H1 (cell line): Measurements from ENCODE around the gene HS1BP3. TPM values are rescaled to one million over a fixed set of nuclear protein-coding genes. Genes with fewer than 3 reads are reported as not detected.

Experiments
- CHD7 ChIP-seq: fragments of 300-600 bp; sonication (generic); IDR thresholded peaks from 2 replicates; pipeline ENCODE4 v1.7.1; 2012; ENCODE audit warnings: low read length, moderate library complexity, mild to moderate bottlenecking, inconsistent platforms; ENCODE audit not compliant: insufficient replicate concordance
- E2F6 ChIP-seq: IDR thresholded peaks from 2 replicates; pipeline ENCODE4 v1.6.1; 2012; ENCODE audit warnings: inconsistent platforms
- HDAC2 ChIP-seq, 2 experiments: fragments of 300-600 bp in 1 of 2; sonication (generic) in 1 of 2; IDR thresholded peaks; 2 replicates each; pipeline ENCODE4 v1.6.1; 2011 to 2012; ENCODE audit warnings: low read depth in 2 of 2, low read length in 2 of 2, mild to moderate bottlenecking in 2 of 2, moderate library complexity in 2 of 2, borderline replicate concordance in 1 of 2, inconsistent platforms in 1 of 2
- JUND ChIP-seq: IDR thresholded peaks from 2 replicates; pipeline ENCODE4 v1.6.1; 2011; ENCODE audit warnings: mild to moderate bottlenecking, improper control_type of control experiment, low read length
- MAFK ChIP-seq: IDR thresholded peaks from 2 replicates; pipeline ENCODE4 v1.6.1; 2012; ENCODE audit warnings: low read depth, mild to moderate bottlenecking, improper control_type of control experiment, low read length
- NANOG ChIP-seq: IDR thresholded peaks from 2 replicates; pipeline ENCODE4 v1.6.1; 2011; ENCODE audit warnings: low read length, low read depth, mild to moderate bottlenecking, inconsistent platforms; ENCODE audit not compliant: insufficient read depth, poor library complexity, severe bottlenecking
- POLR2AphosphoS5 ChIP-seq: IDR thresholded peaks from 2 replicates; pipeline ENCODE4 v1.6.1; 2011; ENCODE audit warnings: low read depth, low read length
- TAF7 ChIP-seq: optimal IDR thresholded peaks from 2 replicates; pipeline ENCODE3; 2011; ENCODE audit warnings: low read depth, mild to moderate bottlenecking, inconsistent platforms, low read length, moderate library complexity, borderline replicate concordance
- TCF12 ChIP-seq: IDR thresholded peaks from 2 replicates; pipeline ENCODE4 v1.6.1; 2011; ENCODE audit warnings: low read depth, mild to moderate bottlenecking, low read length
- YY1 ChIP-seq: IDR thresholded peaks from 2 replicates; pipeline ENCODE4 v1.6.1; 2011; ENCODE audit warnings: low read depth, mild to moderate bottlenecking, low read length
- polyA plus RNA-seq, 7 experiments: library from polyadenylated mRNA; depleted of rRNA in 3 of 7; stranded (reverse) in 5 of 7; unstranded in 2 of 7; fragments of >200 nt in 5 of 7; fragments of 200-250 nt in 2 of 7; gene quantifications; 1 replicate in 5 of 7; 2 replicates in 1 of 7; 4 replicates in 1 of 7; pipeline versions ENCODE4 v1.2.1 to v1.2.3, GENCODE V29; 2011 to 2013; ENCODE audit warnings: missing spikeins in 2 of 7, mixed read lengths in 2 of 7
- total RNA-seq: library from RNA; stranded (reverse); fragmentation: NEBNext Ultra II Directional; extraction: Animal tissue kit (Norgen Biotek cat#: 25700); gene quantifications from 2 replicates; pipeline ENCODE4 v1.2.1, GENCODE V29; 2021

HS1BP3 gene
- total and polyA plus RNA-seq, 2 of the 8 experiments (the other 6 are each of a cell fraction or from before 2014, with no cell fraction given): 11.1 to 11.3 TPM

- TF ChIP-seq CHD7 (no peak), NANOG (no peak), MAFK (no peak), JUND (no peak), HDAC2 (IDR thresholded peaks at IDR 0.05; ENCODE audit: borderline replicate concordance in 1 of 2, low read depth in 2 of 2, low read length in 2 of 2) (no peak), TAF7 (no peak), POLR2AphosphoS5 (no peak), E2F6 (no peak), YY1 (no peak), TCF12 (no peak)
Measured at GRCh38 chr2:20609349-20609994, 41.4 kb downstream of the HS1BP3 start (continued).
